ENCODE data around the gene VPS37C. TPM values are rescaled to one million over a fixed set of nuclear protein-coding genes. Genes with fewer than 3 reads are reported as not detected.
A peak's percentile ranks its signal among the peaks of the same experiment; 100 is the strongest.

The VPS37C gene
- total and polyA plus RNA-seq, 10 of the 15 experiments (the other 5 are each of a cell fraction or from before 2014, with no cell fraction given) = 0.39 to 16.5 (median 7.8) TPM

- ATAC-seq = peak; percentile 13; the same call in 2 of the 3 replicates
- no peak for FAIRE-seq
- in situ Hi-C loops (cut with MboI) (no loop called here), intact Hi-C loops (cut with micrococcal nuclease; ENCODE audit: unreplicated experiment) (no loop called here)
- Histone ChIP-seq H3K9ac (ENCODE audit: control insufficient read depth, insufficient read depth, low read length) (no peak overlapping the region), H2AFZ (ENCODE audit: control insufficient read depth, low read depth, low read length) (no peak overlapping the region), H3K79me2 (ENCODE audit: control insufficient read depth, insufficient read depth, low read length) (no peaks in the 10 kb centered on the region), H3K4me2 (ENCODE audit: control insufficient read depth, insufficient read depth) (no peak overlapping the region), H3K9me3 (replicated peaks; ENCODE audit: control insufficient read depth, insufficient read depth, low read length) (no peaks in the 10 kb centered on the region), H3K27me3 (replicated peaks in 1 of 2; ENCODE audit: control insufficient read depth in 2 of 2, insufficient read depth in 2 of 2, low read length in 1 of 2) (no peaks in the 10 kb centered on the region), H3K4me3 (no peak overlapping the region), H3K4me1 (ENCODE audit: control insufficient read depth, insufficient read depth, low read length) (no peaks in the 10 kb centered on the region), H3K36me3 (ENCODE audit: control insufficient read depth in 2 of 2, insufficient read depth in 2 of 2, low read length in 1 of 2) (no peaks in the 10 kb centered on the region; a peak in 1 of 4 replicates), H3K27ac (ENCODE audit: control insufficient read depth, insufficient read depth) (no peak overlapping the region), H4K20me1 (ENCODE audit: control insufficient read depth, insufficient read depth) (no peaks in the 10 kb centered on the region)
- DNase-seq (ENCODE audit: low read depth, low spot score) = no peak
- ChIA-PET CTCF (interaction anchor here (1.1 kb wide), 1 partner anchor 73 kb away, joined by 3 read pairs; no protein-coding TSS in a partner anchor), RAD21 (ENCODE audit: unreplicated experiment) (no interaction called here), SMC1A (ENCODE audit: uncharacterized antibody, unreplicated experiment) (interaction anchor here (0.7 kb wide), 1 partner anchor 156 kb away, joined by 3 read pairs; no protein-coding TSS in a partner anchor), POLR2A (no interaction called here)
- WGBS (ENCODE audit: insufficient coverage, insufficient replicate concordance, low lambda C conversion rate, missing lambda C conversion rate) = 46% methylated on average over 12 of the region's 13 CpGs
- TF ChIP-seq HDAC6 (IDR thresholded peaks at IDR 0.05; ENCODE audit: unreplicated experiment) (no peak), ZBTB33 (IDR thresholded peaks at IDR 0.05) (peak; percentile 73; the same call in 1 of the 2 replicates)
- TF ChIP-seq, protein P1, sequence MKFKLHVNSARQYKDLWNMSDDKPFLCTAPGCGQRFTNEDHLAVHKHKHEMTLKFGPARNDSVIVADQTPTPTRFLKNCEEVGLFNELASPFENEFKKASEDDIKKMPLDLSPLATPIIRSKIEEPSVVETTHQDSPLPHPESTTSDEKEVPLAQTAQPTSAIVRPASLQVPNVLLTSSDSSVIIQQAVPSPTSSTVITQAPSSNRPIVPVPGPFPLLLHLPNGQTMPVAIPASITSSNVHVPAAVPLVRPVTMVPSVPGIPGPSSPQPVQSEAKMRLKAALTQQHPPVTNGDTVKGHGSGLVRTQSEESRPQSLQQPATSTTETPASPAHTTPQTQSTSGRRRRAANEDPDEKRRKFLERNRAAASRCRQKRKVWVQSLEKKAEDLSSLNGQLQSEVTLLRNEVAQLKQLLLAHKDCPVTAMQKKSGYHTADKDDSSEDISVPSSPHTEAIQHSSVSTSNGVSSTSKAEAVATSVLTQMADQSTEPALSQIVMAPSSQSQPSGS (IDR thresholded peaks at IDR 0.05; ENCODE audit: low read length) = no peak
- BruUV-seq (replicated peaks) = no TSS peak
Observed at GRCh38 chr11:61123775-61124571, 37.3 kb downstream of the VPS37C start.

All from GM12878 (cell line).